NCI-H1417 treated with DMSO at 0.1 percent for 48 hours (cell line): Measurements from ENCODE around the gene PLA2G4A.

ENCODE experiments used
- DNase-seq: peaks from one replicate; lab custom pipeline; 2025; lab: John Stamatoyannopoulos, UW

PLA2G4A gene

DNA sequence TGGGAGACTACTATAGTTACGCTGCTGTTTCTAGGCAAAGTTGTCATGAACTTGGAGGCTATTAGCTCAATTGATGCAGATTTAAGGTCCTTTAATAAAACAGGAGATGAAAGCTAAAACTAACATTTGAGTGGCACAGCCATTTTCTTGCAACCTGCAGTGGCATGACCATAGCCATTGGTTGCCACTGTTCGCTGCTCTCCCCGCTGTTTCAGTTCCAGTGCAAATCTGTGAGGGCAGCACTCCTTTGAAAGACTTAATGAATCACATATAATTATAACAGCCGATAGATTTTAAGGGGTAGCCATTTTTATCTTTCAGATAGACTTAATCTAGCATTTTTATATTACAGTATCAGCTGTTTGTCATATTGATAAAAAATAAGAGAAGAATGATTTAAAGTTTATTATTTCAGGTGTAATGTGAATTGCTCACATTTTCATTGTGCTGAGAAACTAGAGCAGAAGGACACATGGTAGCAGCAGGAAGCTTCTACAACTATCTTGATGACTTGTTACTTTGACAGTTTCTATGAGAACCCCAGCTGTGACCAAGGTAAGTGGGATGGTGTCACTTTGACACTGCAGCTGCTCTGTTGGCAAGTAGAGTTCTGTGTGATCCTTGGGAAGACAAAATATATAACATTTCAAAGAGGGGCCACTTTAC, 203.7 kb downstream of the PLA2G4A start:
- DNase-seq: no peak

GRCh38 chr1:187032982-187033692, 204.4 kb downstream of the PLA2G4A start:
- no peak for DNase-seq

DNA sequence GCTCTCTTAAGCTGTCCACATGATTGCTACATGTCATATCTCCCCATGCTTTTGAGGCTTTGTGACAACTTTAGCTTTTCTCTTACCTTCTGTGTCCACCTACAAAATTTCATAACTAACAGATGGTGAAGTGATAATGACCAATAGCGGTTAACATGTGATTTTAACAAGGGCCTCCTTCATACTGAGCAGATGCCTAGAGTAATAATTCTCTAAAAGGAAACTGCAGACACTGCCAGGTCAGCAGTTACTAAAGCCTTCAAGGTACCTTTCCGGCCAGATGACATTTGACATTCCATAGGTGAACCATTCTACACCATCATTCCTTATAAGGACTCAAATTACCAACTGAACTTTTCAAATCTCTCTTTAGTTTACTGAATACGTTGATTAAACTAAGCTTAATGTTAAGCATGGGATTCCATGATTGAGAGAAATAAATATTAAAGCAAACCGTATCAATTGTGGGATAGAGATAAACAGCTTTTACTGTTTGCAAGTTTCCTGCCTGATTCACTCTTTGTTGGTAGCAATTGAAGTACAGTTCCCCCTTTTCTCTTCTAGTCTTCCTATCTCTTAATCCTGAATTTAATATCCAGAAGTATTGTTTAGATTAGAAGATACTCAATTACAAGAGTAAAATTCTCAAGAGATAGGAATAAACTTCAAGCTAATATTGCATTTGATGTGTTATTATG, 205.1 kb downstream of the PLA2G4A start:
- no peak for DNase-seq

GRCh38 chr1:187034501-187034900, 205.8 kb downstream of the PLA2G4A start:
- DNase-seq: no peak

DNA sequence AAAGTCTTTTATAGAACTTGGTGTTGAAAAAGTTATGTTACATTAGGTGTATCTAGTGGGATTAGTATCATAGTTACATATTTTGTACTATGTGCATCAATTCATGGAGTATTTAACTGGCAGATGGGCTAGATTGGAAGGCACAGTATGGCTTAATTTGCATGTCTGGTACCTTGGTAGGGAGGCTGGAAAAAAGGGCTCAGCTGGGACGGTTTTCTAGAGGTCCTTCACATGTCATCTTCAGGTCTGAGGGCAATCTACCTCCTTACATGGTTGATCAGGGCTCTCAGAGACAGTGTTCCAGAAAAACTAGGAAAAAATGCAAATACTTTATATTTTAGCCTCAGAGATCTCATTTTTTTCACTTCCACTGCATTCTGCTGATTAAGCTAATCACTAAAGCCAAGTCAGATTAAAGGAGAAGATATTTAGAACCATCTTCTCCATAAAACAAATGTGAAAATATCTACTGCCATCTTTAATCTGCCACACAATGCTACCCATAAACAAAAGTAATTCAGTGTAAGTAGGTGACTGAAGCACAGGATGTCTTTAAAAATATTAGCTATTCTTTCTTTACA, 209.3 kb downstream of the PLA2G4A start:
- no peak for DNase-seq
